DOHH2 (cell line): ENCODE data around the gene ACTN3.

Experiments used
- CTCF ChIP-seq: fragments of 200-600 bp; sonication (generic); IDR thresholded peaks from one replicate; pipeline ENCODE4 v1.5.1; 2014; ENCODE audit warnings: antibody characterized with exemption, mild to moderate bottlenecking, low read depth, low read length; ENCODE audit not compliant: poor library complexity, severe bottlenecking
- EZH2phosphoT487 ChIP-seq: fragments of 200-600 bp; sonication (generic); IDR thresholded peaks from 2 replicates; pipeline ENCODE4 v1.6.1; 2017; ENCODE audit warnings: borderline replicate concordance, mild to moderate bottlenecking, antibody characterized with exemption, low read length, moderate library complexity, mixed read lengths

DNA sequence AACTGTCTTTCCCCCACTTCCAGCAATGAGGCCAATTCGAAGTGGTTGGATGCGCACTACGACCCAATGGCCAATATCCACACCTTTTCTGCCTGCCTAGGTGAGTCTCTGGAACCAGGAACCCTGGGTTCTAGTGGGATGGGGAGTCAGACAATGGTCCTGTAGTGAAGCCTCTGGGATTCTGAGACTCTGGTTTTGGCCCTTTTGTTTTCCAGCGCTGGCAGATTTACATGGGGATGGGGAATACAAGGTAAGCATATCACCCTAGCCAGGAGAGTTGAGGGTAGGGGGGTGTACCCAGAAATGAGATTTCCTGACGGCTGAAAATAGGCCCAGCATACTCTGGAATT is 35.7 kb upstream of the ACTN3 start:
- no peak for TF ChIP-seq CTCF
- TF ChIP-seq EZH2phosphoT487: no peak
